ENCODE results near the gene PRTN3. TPM values are rescaled to one million over a fixed set of nuclear protein-coding genes. Genes with fewer than 3 reads are reported as not detected.
A peak's percentile ranks its signal among the peaks of the same experiment; 100 is the strongest.

PRTN3 gene
- total RNA-seq, 1 donor from 2014 or later, result not detected

- peak; percentile 9 for ATAC-seq
- intact Hi-C loops (cut with DNase I), result loop anchor here (5.0 kb wide), 1 partner anchor 46 kb away; no protein-coding TSS in a partner anchor
- peak; percentile 92 for DNase-seq (ENCODE audit: missing footprints)
Measured at GRCh38 chr19:801030-801860, 39.6 kb upstream of the PRTN3 start.

GRCh38 chr19:801861-802497, 38.8 kb upstream of the PRTN3 start:
- intact Hi-C loops (cut with DNase I), result loop anchor here (5.0 kb wide), 1 partner anchor 45 kb away; no protein-coding TSS in a partner anchor
- no peak for ATAC-seq

GRCh38 chr19:802498-803098, 38.2 kb upstream of the PRTN3 start:
- ATAC-seq (no peak), DNase-seq (ENCODE audit: missing footprints) (no peak)
- intact Hi-C loops (cut with DNase I), result loop anchor here (5.0 kb wide), 1 partner anchor 45 kb away; no protein-coding TSS in a partner anchor

More at GRCh38 chr19:801861-802497, 38.8 kb upstream of the PRTN3 start:
- DNase-seq (ENCODE audit: missing footprints), result peak; percentile 70

- intact Hi-C loops (cut with DNase I), result loop anchor here (5.0 kb wide), 1 partner anchor 44 kb away; no protein-coding TSS in a partner anchor
- DNase-seq (ENCODE audit: missing footprints) (peak; percentile 13), ATAC-seq (no peak)
Measured at GRCh38 chr19:803099-803561, 37.7 kb upstream of the PRTN3 start.

GRCh38 chr19:803686-804418, 36.9 kb upstream of the PRTN3 start:
- DNase-seq (ENCODE audit: missing footprints), result peak; percentile 32
- intact Hi-C loops (cut with DNase I), result loop anchor here (5.0 kb wide), 1 partner anchor 43 kb away; no protein-coding TSS in a partner anchor
- ATAC-seq, result no peak

- DNase-seq (ENCODE audit: missing footprints) (peak; percentile 62), ATAC-seq (no peak)
- intact Hi-C loops (cut with DNase I), result loop anchor here (5.0 kb wide), 1 partner anchor 43 kb away; no protein-coding TSS in a partner anchor
Measured at GRCh38 chr19:804419-805165, 36.2 kb upstream of the PRTN3 start.

- ATAC-seq (no peak), DNase-seq (ENCODE audit: missing footprints) (peak; percentile 62)
- intact Hi-C loops (cut with DNase I), result no loop called here
Measured at GRCh38 chr19:805166-805551, 35.6 kb upstream of the PRTN3 start.

- no peak for ATAC-seq
- peak; percentile 66 for DNase-seq (ENCODE audit: missing footprints)
- intact Hi-C loops (cut with DNase I), result no loop called here
Measured at GRCh38 chr19:805600-806550, 34.9 kb upstream of the PRTN3 start.

GRCh38 chr19:806815-807421, 33.9 kb upstream of the PRTN3 start:
- intact Hi-C loops (cut with DNase I), result no loop called here
- no peak for DNase-seq (ENCODE audit: missing footprints)
- no peak for ATAC-seq

GRCh38 chr19:807627-808422, 33.0 kb upstream of the PRTN3 start:
- DNase-seq (ENCODE audit: missing footprints) (no peak), ATAC-seq (no peak)
- intact Hi-C loops (cut with DNase I), result no loop called here

GRCh38 chr19:808423-808775, 32.4 kb upstream of the PRTN3 start:
- no peak for DNase-seq (ENCODE audit: missing footprints)
- no peak for ATAC-seq
- intact Hi-C loops (cut with DNase I), result no loop called here

GRCh38 chr19:810077-810855, 30.5 kb upstream of the PRTN3 start:
- ATAC-seq, result no peak
- intact Hi-C loops (cut with DNase I), result no loop called here
- DNase-seq (ENCODE audit: missing footprints), result peak; percentile 60

- ATAC-seq (no peak), DNase-seq (ENCODE audit: missing footprints) (no peak)
- intact Hi-C loops (cut with DNase I), result no loop called here
Measured at GRCh38 chr19:810883-811489, 29.8 kb upstream of the PRTN3 start.

- intact Hi-C loops (cut with DNase I), result no loop called here
- DNase-seq (ENCODE audit: missing footprints), result no peak
- ATAC-seq, result no peak
Measured at GRCh38 chr19:811506-812048, 29.2 kb upstream of the PRTN3 start.

Measured in Right ventricle myocardium inferior (tissue), 1 donor.